ENCODE results near the gene MRPS31. TPM values are rescaled to one million over a fixed set of nuclear protein-coding genes. Genes with fewer than 3 reads are reported as not detected.
"Not testable (repeated sequence)": the region's sequence is repeated elsewhere in the genome, so short reads cannot be mapped to it uniquely, and the experiment has no call there.

MRPS31 gene
- total RNA-seq, 4 donors from 2014 or later: 9.8 to 19.6 (median 17.4) TPM

- no peak for ATAC-seq (ENCODE audit: low FRiP score)
- no peak for TF ChIP-seq CTCF (IDR thresholded peaks at IDR 0.05)
- DNase-seq (ENCODE audit: low spot score): no peak
Observed at GRCh38 chr13:40758811-40759210, 12.2 kb downstream of the MRPS31 start.

- no peak for TF ChIP-seq CTCF (IDR thresholded peaks at IDR 0.05)
- no peak for DNase-seq (ENCODE audit: low spot score)
- ATAC-seq (ENCODE audit: low FRiP score): no peak
Observed at GRCh38 chr13:40756042-40756441, 14.9 kb downstream of the MRPS31 start.

- ATAC-seq (ENCODE audit: low FRiP score): no peak
- no peak for TF ChIP-seq CTCF (IDR thresholded peaks at IDR 0.05)
- no peak for DNase-seq (ENCODE audit: low spot score)
Observed at GRCh38 chr13:40755082-40755700, 15.8 kb downstream of the MRPS31 start.

GRCh38 chr13:40749327-40749726 lies 21.7 kb downstream of the MRPS31 start:
- TF ChIP-seq CTCF (IDR thresholded peaks at IDR 0.05): no peak
- DNase-seq (ENCODE audit: low spot score): no peak
- no peak for ATAC-seq (ENCODE audit: low FRiP score)

GRCh38 chr13:40735232-40735548 lies 35.8 kb downstream of the MRPS31 start:
- DNase-seq (ENCODE audit: low spot score); ATAC-seq (ENCODE audit: low FRiP score): not testable (repeated sequence)

GRCh38 chr13:40734536-40735231 lies 36.3 kb downstream of the MRPS31 start:
- not testable (repeated sequence) for DNase-seq (ENCODE audit: low spot score); ATAC-seq (ENCODE audit: low FRiP score)

GRCh38 chr13:40732658-40733057 lies 38.3 kb downstream of the MRPS31 start:
- DNase-seq (ENCODE audit: low spot score) (no peak), ATAC-seq (ENCODE audit: low FRiP score) (no peak)
- no peak for TF ChIP-seq CTCF (IDR thresholded peaks at IDR 0.05)

- DNase-seq (ENCODE audit: low spot score): no peak
- ATAC-seq (ENCODE audit: low FRiP score): no peak
Observed at GRCh38 chr13:40728595-40728994, 42.4 kb downstream of the MRPS31 start.

GRCh38 chr13:40714433-40714832 lies 56.6 kb downstream of the MRPS31 start:
- DNase-seq (ENCODE audit: low spot score); ATAC-seq (ENCODE audit: low FRiP score): not testable (repeated sequence)

More at GRCh38 chr13:40728595-40728994, 42.4 kb downstream of the MRPS31 start:
- no peak for TF ChIP-seq CTCF (IDR thresholded peaks at IDR 0.05)

Data from omental fat pad (tissue), 4 donors.